GM23338 (cell line): Measurements from ENCODE around the gene HPS5. TPM values are rescaled to one million over a fixed set of nuclear protein-coding genes. Genes with fewer than 3 reads are reported as not detected.

Experiments
- ATAC-seq: fragments of 200-7000 bp; cut with Tn5 transposase; 3 replicates; pipeline ENCODE4 v1.9.1; 2020
- DNase-seq: peaks from one replicate; pipeline ENCODE4 v3.0.0-alpha.2; 2015; ENCODE audit warnings: low spot score
- H2AFZ ChIP-seq: fragments of 200-600 bp; sonication (generic); 2 replicates; pipeline ENCODE4 v1.8.0; 2016; ENCODE audit warnings: antibody characterized with exemption, mild to moderate bottlenecking, moderate library complexity
- H3F3A ChIP-seq: fragments of 200-600 bp; sonication (generic); replicated peaks from 2 replicates; pipeline ENCODE4 v1.8.0; 2017; ENCODE audit warnings: antibody characterized with exemption, mixed run types, low read depth
- H3K27ac ChIP-seq: fragments of 200-600 bp; sonication (generic); 2 replicates; pipeline ENCODE4 v1.6.1; 2016; ENCODE audit warnings: low read depth
- H3K27me3 ChIP-seq: fragments of 200-600 bp; sonication (generic); 2 replicates; pipeline ENCODE4 v1.8.0; 2016; ENCODE audit warnings: mild to moderate bottlenecking, mixed run types, moderate library complexity; ENCODE audit not compliant: insufficient read depth
- H3K36me3 ChIP-seq: fragments of 200-600 bp; sonication (generic); 2 replicates; pipeline ENCODE4 v1.8.0; 2016; ENCODE audit warnings: mild to moderate bottlenecking; ENCODE audit not compliant: insufficient read depth
- H3K4me1 ChIP-seq: fragments of 200-600 bp; sonication (generic); 2 replicates; pipeline ENCODE4 v1.8.0; 2016; ENCODE audit warnings: mild to moderate bottlenecking, moderate library complexity; ENCODE audit not compliant: insufficient read depth
- H3K4me2 ChIP-seq: fragments of 200-600 bp; sonication (generic); 2 replicates; pipeline ENCODE4 v1.7.1; 2017; ENCODE audit warnings: mixed run types
- H3K4me3 ChIP-seq: fragments of 200-600 bp; sonication (generic); 2 replicates; pipeline ENCODE4 v1.6.1; 2016; ENCODE audit warnings: mixed run types
- H3K79me2 ChIP-seq: fragments of 200-600 bp; sonication (generic); replicated peaks from 2 replicates; pipeline ENCODE4 v1.8.0; 2017; ENCODE audit warnings: mild to moderate bottlenecking; ENCODE audit not compliant: insufficient read depth
- H3K9me2 ChIP-seq: fragments of 200-600 bp; sonication (generic); 2 replicates; pipeline ENCODE4 v1.8.0; 2017; ENCODE audit not compliant: insufficient read depth
- H4K20me1 ChIP-seq: fragments of 200-600 bp; sonication (generic); replicated peaks from 2 replicates; pipeline ENCODE4 v1.8.0; 2017; ENCODE audit warnings: mild to moderate bottlenecking; ENCODE audit not compliant: insufficient read depth
- H3K27ac Mint-ChIP-seq: 2 replicates; pipeline ENCODE4 v1.8.0; 2020; ENCODE audit warnings: inconsistent platforms, mild to moderate bottlenecking, moderate library complexity, mixed read lengths
- H3K27me3 Mint-ChIP-seq: 3 replicates; pipeline ENCODE4 v1.8.0; 2022; ENCODE audit warnings: low read depth, mild to moderate bottlenecking, moderate library complexity, mixed read lengths, inconsistent platforms; ENCODE audit not compliant: insufficient read depth, poor library complexity
- H3K36me3 Mint-ChIP-seq: 3 replicates; pipeline ENCODE4 v1.8.0; 2021; ENCODE audit warnings: low read depth, mild to moderate bottlenecking, inconsistent platforms, moderate library complexity, mixed read lengths
- H3K4me1 Mint-ChIP-seq: 3 replicates; pipeline ENCODE4 v1.8.0; 2020; ENCODE audit warnings: mild to moderate bottlenecking, inconsistent platforms, mixed read lengths
- H3K4me3 Mint-ChIP-seq: 3 replicates; pipeline ENCODE4 v1.8.0; 2021; ENCODE audit warnings: moderate library complexity, mild to moderate bottlenecking, inconsistent platforms, mixed read lengths
- H3K9me3 Mint-ChIP-seq: 3 replicates; pipeline ENCODE4 v1.8.0; 2020; ENCODE audit warnings: moderate library complexity, mild to moderate bottlenecking, inconsistent platforms, mixed read lengths
- CREB1 ChIP-seq: fragments of 250-450 bp; sonication (Bioruptor Pico); IDR thresholded peaks from 2 replicates; pipeline ENCODE4 v1.5.0; 2020; ENCODE audit warnings: low read depth, mild to moderate bottlenecking, moderate library complexity
- EZH2 ChIP-seq: fragments of 200-600 bp; sonication (generic); IDR thresholded peaks from one replicate; pipeline ENCODE4 v1.8.0; 2017; ENCODE audit warnings: antibody characterized with exemption, mild to moderate bottlenecking, low read depth; ENCODE audit not compliant: unreplicated experiment
- EZH2phosphoT487 ChIP-seq: fragments of 200-600 bp; sonication (generic); IDR thresholded peaks from one replicate; pipeline ENCODE4 v1.8.1; 2018; ENCODE audit warnings: antibody characterized with exemption; ENCODE audit not compliant: unreplicated experiment
- JUNB ChIP-seq: IDR thresholded peaks from one replicate; pipeline ENCODE4 v1.6.1; 2016; ENCODE audit warnings: antibody characterized with exemption; ENCODE audit not compliant: unreplicated experiment
- NANOG ChIP-seq: IDR thresholded peaks from 2 replicates; pipeline ENCODE4 v1.6.1; 2016; ENCODE audit warnings: antibody characterized with exemption, borderline replicate concordance
- POLR2AphosphoS5 ChIP-seq: IDR thresholded peaks from 2 replicates; pipeline ENCODE4 v1.6.1; 2016; ENCODE audit warnings: antibody characterized with exemption, low read depth
- STAT1 ChIP-seq: IDR thresholded peaks from one replicate; pipeline ENCODE4 v1.6.1; 2016; ENCODE audit warnings: antibody characterized with exemption; ENCODE audit not compliant: unreplicated experiment
- ZNF114 ChIP-seq: fragments of 250-450 bp; sonication (Bioruptor Pico); IDR thresholded peaks from 2 replicates; pipeline ENCODE4 v1.5.0; 2020; ENCODE audit warnings: mild to moderate bottlenecking, moderate library complexity
- ZNF331 ChIP-seq: fragments of 250-450 bp; sonication (Bioruptor Pico); IDR thresholded peaks from 2 replicates; pipeline ENCODE4 v1.5.0; 2020; ENCODE audit warnings: low read depth, mild to moderate bottlenecking, moderate library complexity
- polyA plus RNA-seq: library from polyadenylated mRNA; unstranded; fragments of >200 nt; fragmentation: Nextera tagmentation; extraction: Ambion mirVana; gene quantifications from 2 replicates; pipeline ENCODE4 v1.2.1, GENCODE V29; 2016
- total RNA-seq: library from RNA; depleted of rRNA; stranded (reverse); fragments of >200 nt; shearing (Covaris generic); gene quantifications from 2 replicates; pipeline ENCODE4 v1.2.3, GENCODE V29; 2014
- TF ChIP-seq, protein P1 (sequence below): IDR thresholded peaks from one replicate; pipeline ENCODE4 v1.6.1; 2018; ENCODE audit warnings: antibody characterized with exemption; ENCODE audit not compliant: unreplicated experiment
- TF ChIP-seq, protein P2 (sequence below): fragments of 250-450 bp; sonication (Bioruptor Pico); IDR thresholded peaks from 2 replicates; pipeline ENCODE4 v1.5.0; 2020; ENCODE audit warnings: mild to moderate bottlenecking, moderate library complexity
- TF ChIP-seq, protein P3 (sequence below): IDR thresholded peaks from 2 replicates; pipeline ENCODE4 v1.6.1; 2016; ENCODE audit warnings: antibody characterized with exemption
- TF ChIP-seq, protein P4 (sequence below), 2 experiments: fragments of 200-600 bp in 1 of 2; sonication (generic) in 1 of 2; conservative IDR thresholded peaks; 2 replicates each; pipeline versions ENCODE4 v1.5.1 to v1.6.1; 2016 to 2017; ENCODE audit warnings: antibody characterized with exemption in 2 of 2, low read depth in 2 of 2, mild to moderate bottlenecking in 2 of 2, moderate library complexity in 1 of 2

Gene HPS5
- total and polyA plus RNA-seq, 2 experiments from 2014 or later = 11.5 to 18.6 TPM

DNA sequence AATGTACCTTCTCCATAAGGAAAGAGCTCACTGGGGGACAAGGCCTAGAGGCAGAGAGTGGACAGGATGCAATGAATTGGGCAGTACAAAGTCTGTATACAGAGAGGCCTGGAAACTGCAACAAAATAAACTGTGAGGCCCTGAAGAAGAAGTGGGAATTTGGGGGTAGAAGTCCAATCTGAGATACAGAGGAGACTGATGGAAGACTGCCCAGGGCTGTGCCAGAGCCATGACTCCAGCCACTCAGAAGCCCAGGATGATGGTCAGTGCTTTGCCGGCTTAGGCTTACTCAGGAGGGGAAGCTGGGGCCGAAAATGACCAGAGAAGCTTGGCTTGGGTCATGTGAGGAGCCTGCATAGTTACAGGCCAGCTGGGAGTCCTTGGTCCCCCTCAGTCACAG, 91.1 kb downstream of the HPS5 start:
- no peaks in the 10 kb centered on the region for H3K27me3 ChIP-seq
- no peak overlapping the region for H3K27ac ChIP-seq
- no peak for ATAC-seq
- no peaks in the 10 kb centered on the region for H3F3A ChIP-seq
- H3K4me1 ChIP-seq = no peaks in the 10 kb centered on the region
- Mint-ChIP-seq H3K9me3 (no peaks in the 10 kb centered on the region), H3K4me1 (no peaks in the 10 kb centered on the region), H3K4me3 (no peak overlapping the region), H3K27ac (no peak overlapping the region), H3K36me3 (no peaks in the 10 kb centered on the region), H3K27me3 (peaks cover 4% of the 10 kb centered on the region)
- no peak for DNase-seq
- no peaks in the 10 kb centered on the region for H3K9me2 ChIP-seq
- no peak overlapping the region for H2AFZ ChIP-seq
- no peaks in the 10 kb centered on the region for H3K36me3 ChIP-seq
- TF ChIP-seq, protein P1, sequence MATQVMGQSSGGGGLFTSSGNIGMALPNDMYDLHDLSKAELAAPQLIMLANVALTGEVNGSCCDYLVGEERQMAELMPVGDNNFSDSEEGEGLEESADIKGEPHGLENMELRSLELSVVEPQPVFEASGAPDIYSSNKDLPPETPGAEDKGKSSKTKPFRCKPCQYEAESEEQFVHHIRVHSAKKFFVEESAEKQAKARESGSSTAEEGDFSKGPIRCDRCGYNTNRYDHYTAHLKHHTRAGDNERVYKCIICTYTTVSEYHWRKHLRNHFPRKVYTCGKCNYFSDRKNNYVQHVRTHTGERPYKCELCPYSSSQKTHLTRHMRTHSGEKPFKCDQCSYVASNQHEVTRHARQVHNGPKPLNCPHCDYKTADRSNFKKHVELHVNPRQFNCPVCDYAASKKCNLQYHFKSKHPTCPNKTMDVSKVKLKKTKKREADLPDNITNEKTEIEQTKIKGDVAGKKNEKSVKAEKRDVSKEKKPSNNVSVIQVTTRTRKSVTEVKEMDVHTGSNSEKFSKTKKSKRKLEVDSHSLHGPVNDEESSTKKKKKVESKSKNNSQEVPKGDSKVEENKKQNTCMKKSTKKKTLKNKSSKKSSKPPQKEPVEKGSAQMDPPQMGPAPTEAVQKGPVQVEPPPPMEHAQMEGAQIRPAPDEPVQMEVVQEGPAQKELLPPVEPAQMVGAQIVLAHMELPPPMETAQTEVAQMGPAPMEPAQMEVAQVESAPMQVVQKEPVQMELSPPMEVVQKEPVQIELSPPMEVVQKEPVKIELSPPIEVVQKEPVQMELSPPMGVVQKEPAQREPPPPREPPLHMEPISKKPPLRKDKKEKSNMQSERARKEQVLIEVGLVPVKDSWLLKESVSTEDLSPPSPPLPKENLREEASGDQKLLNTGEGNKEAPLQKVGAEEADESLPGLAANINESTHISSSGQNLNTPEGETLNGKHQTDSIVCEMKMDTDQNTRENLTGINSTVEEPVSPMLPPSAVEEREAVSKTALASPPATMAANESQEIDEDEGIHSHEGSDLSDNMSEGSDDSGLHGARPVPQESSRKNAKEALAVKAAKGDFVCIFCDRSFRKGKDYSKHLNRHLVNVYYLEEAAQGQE = no peak
- TF ChIP-seq ZNF114 (no peak), NANOG (no peak), EZH2phosphoT487 (no peak), STAT1 (no peak), POLR2AphosphoS5 (no peak), JUNB (no peak), EZH2 (no peak), CREB1 (CRISPR knock-in tag) (no peak), ZNF331 (CRISPR knock-in tag) (no peak)
- TF ChIP-seq, protein P2, sequence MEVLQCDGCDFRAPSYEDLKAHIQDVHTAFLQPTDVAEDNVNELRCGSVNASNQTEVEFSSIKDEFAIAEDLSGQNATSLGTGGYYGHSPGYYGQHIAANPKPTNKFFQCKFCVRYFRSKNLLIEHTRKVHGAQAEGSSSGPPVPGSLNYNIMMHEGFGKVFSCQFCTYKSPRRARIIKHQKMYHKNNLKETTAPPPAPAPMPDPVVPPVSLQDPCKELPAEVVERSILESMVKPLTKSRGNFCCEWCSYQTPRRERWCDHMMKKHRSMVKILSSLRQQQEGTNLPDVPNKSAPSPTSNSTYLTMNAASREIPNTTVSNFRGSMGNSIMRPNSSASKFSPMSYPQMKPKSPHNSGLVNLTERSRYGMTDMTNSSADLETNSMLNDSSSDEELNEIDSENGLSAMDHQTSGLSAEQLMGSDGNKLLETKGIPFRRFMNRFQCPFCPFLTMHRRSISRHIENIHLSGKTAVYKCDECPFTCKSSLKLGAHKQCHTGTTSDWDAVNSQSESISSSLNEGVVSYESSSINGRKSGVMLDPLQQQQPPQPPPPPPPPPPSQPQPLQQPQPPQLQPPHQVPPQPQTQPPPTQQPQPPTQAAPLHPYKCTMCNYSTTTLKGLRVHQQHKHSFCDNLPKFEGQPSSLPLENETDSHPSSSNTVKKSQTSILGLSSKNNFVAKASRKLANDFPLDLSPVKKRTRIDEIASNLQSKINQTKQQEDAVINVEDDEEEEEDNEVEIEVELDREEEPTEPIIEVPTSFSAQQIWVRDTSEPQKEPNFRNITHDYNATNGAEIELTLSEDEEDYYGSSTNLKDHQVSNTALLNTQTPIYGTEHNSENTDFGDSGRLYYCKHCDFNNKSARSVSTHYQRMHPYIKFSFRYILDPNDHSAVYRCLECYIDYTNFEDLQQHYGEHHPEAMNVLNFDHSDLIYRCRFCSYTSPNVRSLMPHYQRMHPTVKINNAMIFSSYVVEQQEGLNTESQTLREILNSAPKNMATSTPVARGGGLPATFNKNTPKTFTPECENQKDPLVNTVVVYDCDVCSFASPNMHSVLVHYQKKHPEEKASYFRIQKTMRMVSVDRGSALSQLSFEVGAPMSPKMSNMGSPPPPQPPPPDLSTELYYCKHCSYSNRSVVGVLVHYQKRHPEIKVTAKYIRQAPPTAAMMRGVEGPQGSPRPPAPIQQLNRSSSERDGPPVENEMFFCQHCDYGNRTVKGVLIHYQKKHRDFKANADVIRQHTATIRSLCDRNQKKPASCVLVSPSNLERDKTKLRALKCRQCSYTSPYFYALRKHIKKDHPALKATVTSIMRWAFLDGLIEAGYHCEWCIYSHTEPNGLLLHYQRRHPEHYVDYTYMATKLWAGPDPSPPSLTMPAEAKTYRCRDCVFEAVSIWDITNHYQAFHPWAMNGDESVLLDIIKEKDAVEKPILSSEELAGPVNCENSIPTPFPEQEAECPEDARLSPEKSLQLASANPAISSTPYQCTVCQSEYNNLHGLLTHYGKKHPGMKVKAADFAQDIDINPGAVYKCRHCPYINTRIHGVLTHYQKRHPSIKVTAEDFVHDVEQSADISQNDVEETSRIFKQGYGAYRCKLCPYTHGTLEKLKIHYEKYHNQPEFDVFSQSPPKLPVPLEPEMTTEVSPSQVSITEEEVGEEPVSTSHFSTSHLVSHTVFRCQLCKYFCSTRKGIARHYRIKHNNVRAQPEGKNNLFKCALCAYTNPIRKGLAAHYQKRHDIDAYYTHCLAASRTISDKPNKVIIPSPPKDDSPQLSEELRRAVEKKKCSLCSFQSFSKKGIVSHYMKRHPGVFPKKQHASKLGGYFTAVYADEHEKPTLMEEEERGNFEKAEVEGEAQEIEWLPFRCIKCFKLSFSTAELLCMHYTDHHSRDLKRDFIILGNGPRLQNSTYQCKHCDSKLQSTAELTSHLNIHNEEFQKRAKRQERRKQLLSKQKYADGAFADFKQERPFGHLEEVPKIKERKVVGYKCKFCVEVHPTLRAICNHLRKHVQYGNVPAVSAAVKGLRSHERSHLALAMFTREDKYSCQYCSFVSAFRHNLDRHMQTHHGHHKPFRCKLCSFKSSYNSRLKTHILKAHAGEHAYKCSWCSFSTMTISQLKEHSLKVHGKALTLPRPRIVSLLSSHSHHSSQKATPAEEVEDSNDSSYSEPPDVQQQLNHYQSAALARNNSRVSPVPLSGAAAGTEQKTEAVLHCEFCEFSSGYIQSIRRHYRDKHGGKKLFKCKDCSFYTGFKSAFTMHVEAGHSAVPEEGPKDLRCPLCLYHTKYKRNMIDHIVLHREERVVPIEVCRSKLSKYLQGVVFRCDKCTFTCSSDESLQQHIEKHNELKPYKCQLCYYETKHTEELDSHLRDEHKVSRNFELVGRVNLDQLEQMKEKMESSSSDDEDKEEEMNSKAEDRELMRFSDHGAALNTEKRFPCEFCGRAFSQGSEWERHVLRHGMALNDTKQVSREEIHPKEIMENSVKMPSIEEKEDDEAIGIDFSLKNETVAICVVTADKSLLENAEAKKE (CRISPR knock-in tag) = no peak
- TF ChIP-seq, protein P3, sequence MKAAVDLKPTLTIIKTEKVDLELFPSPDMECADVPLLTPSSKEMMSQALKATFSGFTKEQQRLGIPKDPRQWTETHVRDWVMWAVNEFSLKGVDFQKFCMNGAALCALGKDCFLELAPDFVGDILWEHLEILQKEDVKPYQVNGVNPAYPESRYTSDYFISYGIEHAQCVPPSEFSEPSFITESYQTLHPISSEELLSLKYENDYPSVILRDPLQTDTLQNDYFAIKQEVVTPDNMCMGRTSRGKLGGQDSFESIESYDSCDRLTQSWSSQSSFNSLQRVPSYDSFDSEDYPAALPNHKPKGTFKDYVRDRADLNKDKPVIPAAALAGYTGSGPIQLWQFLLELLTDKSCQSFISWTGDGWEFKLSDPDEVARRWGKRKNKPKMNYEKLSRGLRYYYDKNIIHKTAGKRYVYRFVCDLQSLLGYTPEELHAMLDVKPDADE = no peak
- TF ChIP-seq, protein P4, sequence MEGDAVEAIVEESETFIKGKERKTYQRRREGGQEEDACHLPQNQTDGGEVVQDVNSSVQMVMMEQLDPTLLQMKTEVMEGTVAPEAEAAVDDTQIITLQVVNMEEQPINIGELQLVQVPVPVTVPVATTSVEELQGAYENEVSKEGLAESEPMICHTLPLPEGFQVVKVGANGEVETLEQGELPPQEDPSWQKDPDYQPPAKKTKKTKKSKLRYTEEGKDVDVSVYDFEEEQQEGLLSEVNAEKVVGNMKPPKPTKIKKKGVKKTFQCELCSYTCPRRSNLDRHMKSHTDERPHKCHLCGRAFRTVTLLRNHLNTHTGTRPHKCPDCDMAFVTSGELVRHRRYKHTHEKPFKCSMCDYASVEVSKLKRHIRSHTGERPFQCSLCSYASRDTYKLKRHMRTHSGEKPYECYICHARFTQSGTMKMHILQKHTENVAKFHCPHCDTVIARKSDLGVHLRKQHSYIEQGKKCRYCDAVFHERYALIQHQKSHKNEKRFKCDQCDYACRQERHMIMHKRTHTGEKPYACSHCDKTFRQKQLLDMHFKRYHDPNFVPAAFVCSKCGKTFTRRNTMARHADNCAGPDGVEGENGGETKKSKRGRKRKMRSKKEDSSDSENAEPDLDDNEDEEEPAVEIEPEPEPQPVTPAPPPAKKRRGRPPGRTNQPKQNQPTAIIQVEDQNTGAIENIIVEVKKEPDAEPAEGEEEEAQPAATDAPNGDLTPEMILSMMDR (conservative IDR thresholded peaks at IDR 0.05; ENCODE audit: low read depth in 2 of 2) = no peak
- no peak overlapping the region for H3K4me3 ChIP-seq
- H3K4me2 ChIP-seq = no peak overlapping the region
- no peaks in the 10 kb centered on the region for H3K79me2 ChIP-seq
- H4K20me1 ChIP-seq = no peaks in the 10 kb centered on the region
